Heart right ventricle (tissue), 16 donors: ENCODE results near the gene DCAF8. TPM values are rescaled to one million over a fixed set of nuclear protein-coding genes. Genes with fewer than 3 reads are reported as not detected.

Experiments
- ATAC-seq, 8 donors: fragments of 200-7000 bp; cut with Tn5 transposase; one replicate each; pipeline ENCODE4 v1.9.1; 2020; ENCODE audit warnings: mild to moderate bottlenecking in 8 of 8, moderate library complexity in 8 of 8, moderate number of reproducible peaks in 1 of 8
- DNase-seq, 2 donors: peaks; one replicate each; pipeline ENCODE4 v3.0.0-alpha.2; 2020
- H3K27ac ChIP-seq, 10 donors: fragments of 200-600 bp; sonication (generic) in 2 of 10; one replicate each; pipeline versions ENCODE4 v1.5.0 to v1.8.0; 2020 to 2022; ENCODE audit warnings: mild to moderate bottlenecking in 3 of 10
- H3K27me3 ChIP-seq, 7 donors: fragments of 200-600 bp; one replicate each; pipeline ENCODE4 v1.8.0; 2021 to 2022; ENCODE audit warnings: mild to moderate bottlenecking in 2 of 7
- H3K36me3 ChIP-seq, 9 donors: fragments of 200-600 bp; sonication (generic) in 1 of 9; one replicate each; pipeline versions ENCODE4 v1.5.0 to v1.8.0; 2020 to 2022; ENCODE audit warnings: mild to moderate bottlenecking in 2 of 9
- H3K4me1 ChIP-seq, 9 donors: fragments of 200-600 bp; sonication (generic) in 1 of 9; one replicate each; pipeline versions ENCODE4 v1.5.0 to v1.8.0; 2020 to 2022; ENCODE audit warnings: mild to moderate bottlenecking in 4 of 9
- H3K4me3 ChIP-seq, 10 donors: fragments of 200-600 bp; sonication (generic) in 2 of 10; one replicate each; pipeline versions ENCODE4 v1.5.0 to v1.8.0; 2020 to 2022; ENCODE audit warnings: mild to moderate bottlenecking in 7 of 10, moderate library complexity in 2 of 10
- H3K9me3 ChIP-seq, 11 donors: fragments of 200-600 bp in 10 of 11; sonication (generic) in 2 of 11; one replicate each; pipeline versions ENCODE4 v1.5.0 to v1.8.0; 2013 to 2022; ENCODE audit warnings: mild to moderate bottlenecking in 2 of 11, control low read depth in 1 of 11, moderate library complexity in 1 of 11
- WGBS, 2 donors: extraction: QIAGEN DNeasy Blood & Tissue Kit; methylation state at CpG; one replicate each; pipeline ENCODE4 v1.1.7; 2013; ENCODE audit warnings: inconsistent platforms in 1 of 2; 5-methylcytosine and 5-hydroxymethylcytosine counted together
- intact Hi-C, 10 donors: fragments of 100-400 bp; cut with DNase I; formaldehyde crosslinking; loops; one replicate each; pipeline versions ENCODE4 v1.11.1 to v1.14.2; 2022
- polyA plus RNA-seq, 2 donors: library from polyadenylated mRNA; stranded (reverse); fragments of 200-250 nt; gene quantifications; one replicate each; pipeline ENCODE4 v1.2.3, GENCODE V29; 2013
- total RNA-seq, 10 donors: library from RNA; stranded (reverse); fragmentation: NEBNext Ultra II Directional in 3 of 10; extraction: Animal tissue kit (Norgen Biotek cat#: 25700) in 3 of 10; gene quantifications; one replicate each; pipeline versions ENCODE4 v1.2.1 to v1.2.4, GENCODE V29; 2021 to 2023
- TF ChIP-seq, protein P1 (sequence below), 9 donors: fragments of 200-600 bp; sonication (generic) in 2 of 9; IDR thresholded peaks; one replicate each; pipeline versions ENCODE4 v1.5.0 to v1.8.0; 2021 to 2022; ENCODE audit warnings: antibody characterized with exemption in 9 of 9, mild to moderate bottlenecking in 5 of 9, moderate library complexity in 1 of 9
- donor health status: Arrhythmogenic right ventricular cardiomyopathy.
- donor health status: ischemic (EF 13 %, LVEDD 7.1; RV severe dilation, severe dysfunction).
- donor health status: healthy with polysubstance abuse.
- donor health status: DM: no; HTN: yes; CAD: no.
- donor health status: DM: no; HTN: no; CAD: no.
- donor health status: ischemic (EF 25% LVEDD 6.9; RV normal size, moderate dysfunction).
- donor health status: ischemic (EF 25% LVEDD 5.7; RV mildly dilated, moderate dysfunction).
- donor health status: healthy.
- donor health status: DM: yes; HTN: yes; CAD: no.
- donor health status: Ischemic cardiomyopathy.
- donor health status: ischemic (EF 35%, LVEDD 5.7; RV mildly dilated, moderate dysfunction).
- donor health status: nonischemic (EF 11% LVEDD 7.7; RV severe dilation, severe dysfunction).
- donor health status: DM: yes; HTN: yes; CAD: no.
- donor health status: PGD.
- donor health status: ischemic (EF 29% LVEDD 5.4; RV normal size, mild dysfunction).
- donor health status: nonischemic (EF 23%, LVEDD 6.1; RV moderate dilation, normal function).

The DCAF8 gene
- total and polyA plus RNA-seq, 12 donors = 47.1 to 171 (median 151) TPM

DNA sequence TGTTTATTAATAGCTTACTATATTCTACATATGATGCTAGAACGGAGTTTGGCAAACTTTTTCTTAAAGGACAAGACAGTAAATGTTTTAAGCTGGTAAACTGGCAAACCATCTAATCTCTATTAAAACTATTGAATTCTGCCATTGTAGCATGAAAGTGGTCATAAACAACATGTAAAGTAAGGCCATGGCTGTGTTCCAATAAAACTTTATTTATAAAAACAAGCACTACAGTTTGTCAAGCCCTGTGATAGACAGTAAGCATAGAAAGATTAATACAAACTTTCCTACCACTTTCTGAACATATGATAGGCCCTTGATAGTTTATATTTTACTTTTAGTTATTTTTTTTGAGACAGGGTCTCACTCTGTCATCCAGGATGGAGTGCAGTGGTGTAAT is 34.8 kb downstream of the DCAF8 start:
- H3K36me3 ChIP-seq = peaks cover 3 to 100% (median 95%) of the 10 kb centered on the region in 9 donors
- intact Hi-C loops = no loop called here

DNA sequence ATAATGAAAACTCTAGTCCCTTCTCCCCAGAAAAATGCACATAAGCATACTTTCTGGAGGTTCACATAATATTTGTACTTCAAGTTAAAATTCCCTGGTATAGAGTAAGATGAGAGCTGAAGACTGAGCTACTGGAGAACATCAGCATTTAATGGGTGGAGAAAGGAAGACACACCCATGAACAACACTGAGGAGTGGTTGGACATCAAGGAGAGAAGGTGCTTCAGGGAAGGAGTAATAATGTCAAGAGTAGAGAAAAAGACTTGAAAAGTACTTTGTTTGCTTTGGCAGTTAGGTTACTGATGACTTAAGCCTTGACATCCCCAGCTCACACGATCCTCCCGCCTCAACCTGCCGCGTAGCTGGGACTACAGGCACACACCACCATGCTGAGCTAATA is 35.3 kb downstream of the DCAF8 start:
- peak overlapping the region in 1 of 10 donors; percentile 23 for H3K27ac ChIP-seq
- DNase-seq = no peak
- H3K9me3 ChIP-seq = no peaks in the 10 kb centered on the region
- H3K4me1 ChIP-seq = peaks cover 0 to 16% (median 0%) of the 10 kb centered on the region in 9 donors
- TF ChIP-seq, protein P1, sequence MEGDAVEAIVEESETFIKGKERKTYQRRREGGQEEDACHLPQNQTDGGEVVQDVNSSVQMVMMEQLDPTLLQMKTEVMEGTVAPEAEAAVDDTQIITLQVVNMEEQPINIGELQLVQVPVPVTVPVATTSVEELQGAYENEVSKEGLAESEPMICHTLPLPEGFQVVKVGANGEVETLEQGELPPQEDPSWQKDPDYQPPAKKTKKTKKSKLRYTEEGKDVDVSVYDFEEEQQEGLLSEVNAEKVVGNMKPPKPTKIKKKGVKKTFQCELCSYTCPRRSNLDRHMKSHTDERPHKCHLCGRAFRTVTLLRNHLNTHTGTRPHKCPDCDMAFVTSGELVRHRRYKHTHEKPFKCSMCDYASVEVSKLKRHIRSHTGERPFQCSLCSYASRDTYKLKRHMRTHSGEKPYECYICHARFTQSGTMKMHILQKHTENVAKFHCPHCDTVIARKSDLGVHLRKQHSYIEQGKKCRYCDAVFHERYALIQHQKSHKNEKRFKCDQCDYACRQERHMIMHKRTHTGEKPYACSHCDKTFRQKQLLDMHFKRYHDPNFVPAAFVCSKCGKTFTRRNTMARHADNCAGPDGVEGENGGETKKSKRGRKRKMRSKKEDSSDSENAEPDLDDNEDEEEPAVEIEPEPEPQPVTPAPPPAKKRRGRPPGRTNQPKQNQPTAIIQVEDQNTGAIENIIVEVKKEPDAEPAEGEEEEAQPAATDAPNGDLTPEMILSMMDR (IDR thresholded peaks at IDR 0.05) = no peak
- WGBS, 2 donors = 88 to 92% methylated on average over 4 of the region's 4 CpGs
- H3K4me3 ChIP-seq = no peak overlapping the region
- H3K27me3 ChIP-seq = no peaks in the 10 kb centered on the region
- H3K36me3 ChIP-seq = peaks cover 3 to 100% (median 96%) of the 10 kb centered on the region in 9 donors
- intact Hi-C loops = no loop called here
- no peak for ATAC-seq

More for the DNA sequence above, 34.8 kb downstream of the DCAF8 start:
- TF ChIP-seq, protein P1 (IDR thresholded peaks at IDR 0.05) = no peak
- Histone ChIP-seq H3K27ac (no peak overlapping the region), H3K9me3 (no peaks in the 10 kb centered on the region), H3K4me3 (no peak overlapping the region), H3K27me3 (no peaks in the 10 kb centered on the region), H3K4me1 (peaks cover 0 to 16% (median 0%) of the 10 kb centered on the region in 9 donors)
- DNase-seq (no peak), ATAC-seq (no peak)
- 93 to 96% methylated on average over 1 of the region's 1 CpG for WGBS, 2 donors

DNA sequence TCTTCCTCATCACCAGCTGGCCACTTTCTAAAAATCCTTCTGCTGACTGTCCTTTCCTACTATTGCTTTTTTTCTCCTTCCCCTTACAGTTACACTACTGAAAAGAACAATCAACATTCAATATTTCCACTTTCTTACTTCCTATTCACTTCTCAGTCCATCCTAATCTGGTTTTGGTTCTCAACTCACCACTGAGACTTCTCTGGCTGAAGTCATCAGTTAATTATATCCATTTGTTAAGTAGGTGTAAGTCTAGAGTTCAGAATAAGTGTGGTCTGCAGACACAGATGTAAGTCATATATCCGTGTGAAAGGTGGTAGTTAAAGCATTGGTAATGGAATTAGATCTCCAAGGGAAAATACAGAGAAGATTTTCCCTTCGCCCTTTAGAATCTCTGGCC is 35.7 kb downstream of the DCAF8 start:
- Histone ChIP-seq H3K36me3 (peaks cover 3 to 100% (median 96%) of the 10 kb centered on the region in 9 donors), H3K4me3 (no peak overlapping the region), H3K4me1 (peaks cover 0 to 16% (median 0%) of the 10 kb centered on the region in 9 donors), H3K27me3 (no peaks in the 10 kb centered on the region), H3K9me3 (no peaks in the 10 kb centered on the region), H3K27ac (peak overlapping the region in 1 of 10 donors; percentile 23)
- ATAC-seq = peak in 3 of 8 donors; percentile 52 to 66 (median 53)
- DNase-seq = no peak
- WGBS, 2 donors = 74 to 78% methylated on average over 2 of the region's 2 CpGs
- TF ChIP-seq, protein P1 (IDR thresholded peaks at IDR 0.05) = no peak
- intact Hi-C loops = no loop called here

DNA sequence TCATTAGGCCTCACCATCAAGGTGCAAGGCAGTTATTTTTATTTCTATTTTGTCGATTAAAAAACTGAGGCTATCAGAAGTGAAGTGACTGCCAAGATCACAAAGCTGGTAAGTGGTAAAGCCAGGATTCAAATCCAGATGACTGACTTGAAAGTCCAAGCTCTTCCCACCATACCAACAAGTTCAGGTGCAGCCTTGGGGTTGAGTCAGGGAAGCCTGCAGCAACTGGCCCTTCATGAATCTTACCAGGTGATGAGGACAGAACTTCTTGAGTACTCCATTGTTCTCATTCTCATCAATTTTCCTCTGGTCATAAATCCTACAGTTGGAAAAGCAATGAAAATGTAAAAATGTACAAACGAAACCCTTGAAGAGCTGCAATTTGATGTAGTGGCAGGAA is 37.0 kb downstream of the DCAF8 start:
- Histone ChIP-seq H3K4me1 (peaks cover 0 to 18% (median 3%) of the 10 kb centered on the region in 9 donors), H3K27me3 (no peaks in the 10 kb centered on the region), H3K36me3 (peaks cover 6 to 100% (median 96%) of the 10 kb centered on the region in 9 donors), H3K27ac (no peak overlapping the region), H3K9me3 (no peaks in the 10 kb centered on the region), H3K4me3 (no peak overlapping the region)
- TF ChIP-seq, protein P1 (IDR thresholded peaks at IDR 0.05) = no peak
- intact Hi-C loops = no loop called here
- ATAC-seq (no peak), DNase-seq (no peak)
- 53 to 78% methylated on average over 2 of the region's 2 CpGs for WGBS, 2 donors
